ENCODE data around the gene SCAPER. TPM values are rescaled to one million over a fixed set of nuclear protein-coding genes. Genes with fewer than 3 reads are reported as not detected.
"Not testable (repeated sequence)": the region's sequence is repeated elsewhere in the genome, so short reads cannot be mapped to it uniquely, and the experiment has no call there.

Gene SCAPER
- total and polyA plus RNA-seq, 10 donors = 3.9 to 53.3 (median 34.0) TPM

DNA sequence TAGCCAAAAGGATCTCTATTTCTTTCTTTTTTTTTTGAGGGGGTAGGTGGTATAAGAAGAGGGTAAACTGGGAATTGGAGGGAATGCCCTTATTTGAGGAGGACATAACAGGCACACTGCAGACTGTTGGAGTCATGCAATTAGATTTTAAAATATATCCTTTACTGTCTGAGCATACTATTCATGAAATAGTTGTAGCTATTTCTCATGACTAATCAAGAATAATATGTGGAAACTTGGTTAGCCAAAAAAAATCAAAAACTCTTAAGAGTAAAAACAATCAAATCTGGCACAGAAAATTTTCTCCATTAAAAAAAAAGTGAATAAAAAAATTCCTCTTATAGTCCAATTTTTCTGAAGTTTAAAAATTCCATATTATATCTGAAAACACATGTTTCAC is 174.9 kb downstream of the SCAPER start:
- H3K27me3 ChIP-seq (replicated peaks in 1 of 7) = no peaks in the 10 kb centered on the region
- DNase-seq = no peak
- peaks cover 0 to 74% (median 22%) of the 10 kb centered on the region in 6 donors for H3K36me3 ChIP-seq
- TF ChIP-seq POLR2A (IDR thresholded peaks at IDR 0.05) (no peak), POLR2AphosphoS5 (IDR thresholded peaks at IDR 0.05) (no peak)
- TF ChIP-seq, protein P1, sequence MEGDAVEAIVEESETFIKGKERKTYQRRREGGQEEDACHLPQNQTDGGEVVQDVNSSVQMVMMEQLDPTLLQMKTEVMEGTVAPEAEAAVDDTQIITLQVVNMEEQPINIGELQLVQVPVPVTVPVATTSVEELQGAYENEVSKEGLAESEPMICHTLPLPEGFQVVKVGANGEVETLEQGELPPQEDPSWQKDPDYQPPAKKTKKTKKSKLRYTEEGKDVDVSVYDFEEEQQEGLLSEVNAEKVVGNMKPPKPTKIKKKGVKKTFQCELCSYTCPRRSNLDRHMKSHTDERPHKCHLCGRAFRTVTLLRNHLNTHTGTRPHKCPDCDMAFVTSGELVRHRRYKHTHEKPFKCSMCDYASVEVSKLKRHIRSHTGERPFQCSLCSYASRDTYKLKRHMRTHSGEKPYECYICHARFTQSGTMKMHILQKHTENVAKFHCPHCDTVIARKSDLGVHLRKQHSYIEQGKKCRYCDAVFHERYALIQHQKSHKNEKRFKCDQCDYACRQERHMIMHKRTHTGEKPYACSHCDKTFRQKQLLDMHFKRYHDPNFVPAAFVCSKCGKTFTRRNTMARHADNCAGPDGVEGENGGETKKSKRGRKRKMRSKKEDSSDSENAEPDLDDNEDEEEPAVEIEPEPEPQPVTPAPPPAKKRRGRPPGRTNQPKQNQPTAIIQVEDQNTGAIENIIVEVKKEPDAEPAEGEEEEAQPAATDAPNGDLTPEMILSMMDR (IDR thresholded peaks at IDR 0.05 in 8 of 11, conservative IDR thresholded peaks at IDR 0.05 in 3 of 11) = no peak
- intact Hi-C loops (cut with DNase I; ENCODE audit: low total_unique reads) = no loop called here
- no peak overlapping the region for H3K27ac ChIP-seq
- no peaks in the 10 kb centered on the region for H3K4me1 ChIP-seq
- peaks cover 0 to 4% (median 0%) of the 10 kb centered on the region in 8 donors for H3K9me3 ChIP-seq
- no peak overlapping the region for H3K4me3 ChIP-seq

DNA sequence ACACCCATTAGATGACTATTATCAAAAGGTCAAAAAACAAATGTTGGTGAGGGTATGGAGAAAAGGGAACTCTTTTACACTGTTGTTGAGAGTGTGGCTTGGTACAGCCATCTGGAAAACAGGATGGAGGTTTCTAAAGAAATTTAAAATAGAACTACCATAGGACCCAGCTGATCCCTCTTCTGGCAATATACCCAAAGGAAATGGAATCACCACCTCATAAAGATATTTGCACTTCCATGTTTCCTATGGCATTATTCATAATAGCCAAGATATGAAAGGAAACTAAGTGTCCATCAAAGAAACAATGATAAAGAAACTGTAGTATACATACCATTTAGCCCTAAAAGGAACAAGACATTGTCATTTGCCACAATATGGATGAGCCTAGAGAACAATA is 186.3 kb downstream of the SCAPER start:
- no peaks in the 10 kb centered on the region for H3K4me1 ChIP-seq
- H3K36me3 ChIP-seq = peaks cover 0 to 34% (median 2%) of the 10 kb centered on the region in 6 donors
- no peaks in the 10 kb centered on the region for H3K27me3 ChIP-seq (replicated peaks in 1 of 7)
- H3K4me3 ChIP-seq = no peak overlapping the region
- H3K27ac ChIP-seq = no peak overlapping the region
- no peak for DNase-seq
- H3K9me3 ChIP-seq = peaks cover 3 to 29% (median 22%) of the 10 kb centered on the region in 8 donors
- no peak for TF ChIP-seq POLR2AphosphoS5 (IDR thresholded peaks at IDR 0.05)
- TF ChIP-seq POLR2A (IDR thresholded peaks at IDR 0.05) = no peak
- TF ChIP-seq, protein P1 (IDR thresholded peaks at IDR 0.05 in 8 of 11, conservative IDR thresholded peaks at IDR 0.05 in 3 of 11) = no peak
- intact Hi-C loops (cut with DNase I; ENCODE audit: low total_unique reads) = no loop called here

- peaks cover 0 to 34% (median 2%) of the 10 kb centered on the region in 6 donors for H3K36me3 ChIP-seq
- 68 to 97% (median 94%) methylated on average over 4 of the region's 4 CpGs for WGBS, 5 donors
- no peak overlapping the region for H3K4me3 ChIP-seq
- no peaks in the 10 kb centered on the region for H3K27me3 ChIP-seq (replicated peaks in 1 of 7)
- H3K4me1 ChIP-seq = no peaks in the 10 kb centered on the region
- H3K9me3 ChIP-seq = peaks cover 3 to 29% (median 24%) of the 10 kb centered on the region in 8 donors
- TF ChIP-seq, protein P1 (IDR thresholded peaks at IDR 0.05 in 8 of 11, conservative IDR thresholded peaks at IDR 0.05 in 3 of 11) = no peak
- no peak for TF ChIP-seq POLR2AphosphoS5 (IDR thresholded peaks at IDR 0.05)
- no peak for TF ChIP-seq POLR2A (IDR thresholded peaks at IDR 0.05)
- H3K27ac ChIP-seq = no peak overlapping the region
- intact Hi-C loops (cut with DNase I; ENCODE audit: low total_unique reads) = no loop called here
- DNase-seq = no peak
Measured at GRCh38 chr15:76714950-76715349, 190.2 kb downstream of the SCAPER start.

DNA sequence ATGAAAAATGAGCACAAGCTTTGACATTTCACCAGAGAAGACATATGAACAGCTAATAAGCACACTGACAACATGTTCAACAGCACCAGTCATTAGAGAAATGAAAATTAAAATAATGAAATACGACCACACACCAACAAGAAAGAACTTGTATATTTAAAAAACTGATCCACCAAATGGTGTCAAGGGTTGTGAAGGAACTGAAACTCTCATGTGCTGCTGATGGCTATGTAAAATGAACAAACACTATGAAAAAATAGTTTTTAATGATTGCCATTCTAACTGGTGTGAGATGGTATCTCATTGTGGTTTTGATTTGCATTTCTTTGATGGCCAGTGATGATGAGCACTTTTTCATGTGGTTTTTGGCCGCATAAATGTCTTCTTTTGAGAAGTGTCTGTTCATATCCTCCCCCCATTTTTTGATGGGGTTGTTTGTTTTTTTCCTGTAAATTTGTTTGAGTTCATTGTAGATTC is 193.8 kb downstream of the SCAPER start:
- Histone ChIP-seq H3K27ac (no peak overlapping the region), H3K36me3 (peaks cover 0 to 22% (median 2%) of the 10 kb centered on the region in 6 donors), H3K4me3 (no peak overlapping the region), H3K9me3 (peaks cover 0 to 9% (median 3%) of the 10 kb centered on the region in 8 donors), H3K4me1 (no peaks in the 10 kb centered on the region), H3K27me3 (replicated peaks in 1 of 7) (no peaks in the 10 kb centered on the region)
- DNase-seq = no peak
- intact Hi-C loops (cut with DNase I; ENCODE audit: low total_unique reads) = no loop called here
- 47 to 69% (median 58%) methylated on average over 2 of the region's 2 CpGs for WGBS, 5 donors
- TF ChIP-seq, protein P1 (IDR thresholded peaks at IDR 0.05 in 8 of 11, conservative IDR thresholded peaks at IDR 0.05 in 3 of 11) = no peak
- TF ChIP-seq POLR2A (IDR thresholded peaks at IDR 0.05) = no peak
- no peak for TF ChIP-seq POLR2AphosphoS5 (IDR thresholded peaks at IDR 0.05)

DNA sequence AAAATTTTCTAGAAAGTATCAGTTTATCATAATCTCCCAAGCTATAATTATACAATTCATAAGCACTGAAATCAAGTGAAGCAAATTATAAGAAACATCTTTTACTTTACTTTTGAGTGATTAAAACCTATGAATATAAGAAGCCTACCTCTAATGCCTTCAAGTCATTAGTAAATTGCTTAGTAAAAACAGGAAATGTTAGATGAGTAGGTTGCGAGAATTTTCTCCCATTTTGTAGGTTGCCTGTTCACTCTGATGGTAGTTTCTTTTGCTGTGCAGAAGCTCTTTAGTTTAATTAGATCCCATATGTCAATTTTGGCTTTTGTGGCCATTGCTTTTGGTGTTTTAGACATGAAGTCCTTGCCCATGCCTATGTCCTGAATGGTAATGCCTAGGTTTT is 201.1 kb downstream of the SCAPER start:
- H3K27ac ChIP-seq; H3K9me3 ChIP-seq; H3K4me3 ChIP-seq; H3K27me3 ChIP-seq (replicated peaks in 1 of 7); intact Hi-C loops (cut with DNase I; ENCODE audit: low total_unique reads); H3K4me1 ChIP-seq; DNase-seq: not testable (repeated sequence)
- H3K36me3 ChIP-seq = peaks cover 2 to 49% (median 19%) of the 10 kb centered on the region in 6 donors
- 74 to 96% (median 81%) methylated on average over 1 of the region's 1 CpG for WGBS, 5 donors
